K562 (cell line): ENCODE results near the gene TLX2. TPM values are rescaled to one million over a fixed set of nuclear protein-coding genes. Genes with fewer than 3 reads are reported as not detected.
A peak's percentile ranks its signal among the peaks of the same experiment; 100 is the strongest.

Experiments
- ATF7 ChIP-seq: fragments of 450-650 bp; IDR thresholded peaks from 2 replicates; pipeline ENCODE4 v1.7.1; 2014; ENCODE audit warnings: mild to moderate bottlenecking, moderate library complexity
- CTCF ChIP-seq, 3 experiments: IDR thresholded peaks in 2 of 3; conservative IDR thresholded peaks in 1 of 3; 2 replicates each; pipeline ENCODE4 v1.5.1; 2011 to 2012; ENCODE audit warnings: low read length in 3 of 3, mild to moderate bottlenecking in 3 of 3, control low read depth in 2 of 3, improper control_type of control experiment in 1 of 3, inconsistent platforms in 1 of 3, low read depth in 1 of 3, mixed read lengths in 1 of 3, moderate library complexity in 1 of 3; ENCODE audit not compliant: insufficient read depth in 2 of 3
- FOXP4 ChIP-seq: sonication (generic); formaldehyde crosslinking; IDR thresholded peaks from 2 replicates; pipeline ENCODE4 v1.8.0; 2022; ENCODE audit warnings: mild to moderate bottlenecking, missing genetic modification reagents, borderline replicate concordance
- KHSRP ChIP-seq: fragments of 450-650 bp; IDR thresholded peaks from 2 replicates; pipeline ENCODE4 v1.6.1; 2017
- KLF1 ChIP-seq: fragments of 450-650 bp; IDR thresholded peaks from 2 replicates; pipeline ENCODE4 v1.6.1; 2016; ENCODE audit warnings: missing genetic modification characterization, missing compliant biosample characterization
- MAX ChIP-seq: sonication (generic); formaldehyde crosslinking; IDR thresholded peaks from 2 replicates; pipeline ENCODE4 v1.9.0; 2022; ENCODE audit warnings: mild to moderate bottlenecking, missing genetic modification reagents
- NONO ChIP-seq, 2 experiments: fragments of 200-400 bp in 1 of 2; fragments of 450-650 bp in 1 of 2; formaldehyde crosslinking in 1 of 2; IDR thresholded peaks; 2 replicates each; pipeline ENCODE4 v1.6.1; 2017; ENCODE audit warnings: low read depth in 2 of 2, mild to moderate bottlenecking in 2 of 2, moderate library complexity in 2 of 2, low read length in 1 of 2
- NR2F6 ChIP-seq: fragments of 450-650 bp; formaldehyde crosslinking; IDR thresholded peaks from 2 replicates; pipeline ENCODE4 v1.4.0; 2020; ENCODE audit warnings: mild to moderate bottlenecking
- RAD21 ChIP-seq, 2 experiments: fragments of 250-450 bp in 1 of 2; fragments of 450-650 bp in 1 of 2; sonication (Bioruptor Pico) in 1 of 2; formaldehyde crosslinking in 1 of 2; IDR thresholded peaks in 1 of 2; conservative IDR thresholded peaks in 1 of 2; 2 replicates each; pipeline versions ENCODE4 v1.4.0 to v1.8.0; 2020 to 2022; ENCODE audit warnings: mild to moderate bottlenecking in 2 of 2, moderate library complexity in 1 of 2
- RBM15 ChIP-seq: fragments of 200-400 bp; formaldehyde crosslinking; IDR thresholded peaks from 2 replicates; pipeline ENCODE4 v1.6.1; 2018; ENCODE audit warnings: mild to moderate bottlenecking, low read length, moderate library complexity; ENCODE audit not compliant: insufficient read depth
- SIX5 ChIP-seq, 2 experiments: IDR thresholded peaks; 2 replicates each; pipeline ENCODE4 v1.6.1; 2011; ENCODE audit warnings: low read length in 2 of 2, borderline replicate concordance in 1 of 2, low read depth in 1 of 2, mild to moderate bottlenecking in 1 of 2, moderate library complexity in 1 of 2; ENCODE audit not compliant: insufficient read depth in 1 of 2
- SMAD2 ChIP-seq: fragments of 150-350 bp; IDR thresholded peaks from 2 replicates; pipeline ENCODE4 v1.6.1; 2014; ENCODE audit warnings: low read depth, mild to moderate bottlenecking, low read length
- SMC3 ChIP-seq: conservative IDR thresholded peaks from 2 replicates; pipeline ENCODE4 v1.6.1; 2011; ENCODE audit warnings: low read depth, low read length, improper control_type of control experiment; ENCODE audit not compliant: insufficient read depth
- TCF7L2 ChIP-seq: fragments of 150-350 bp; IDR thresholded peaks from 2 replicates; pipeline ENCODE4 v1.6.1; 2016; ENCODE audit warnings: low read depth, mild to moderate bottlenecking, low read length, moderate library complexity
- TFAM ChIP-seq: fragments of 250-450 bp; sonication (Bioruptor Pico); conservative IDR thresholded peaks from 2 replicates; pipeline ENCODE4 v1.5.0; 2021; ENCODE audit warnings: mild to moderate bottlenecking, moderate library complexity
- ZNF324 ChIP-seq: fragments of 250-450 bp; sonication (Bioruptor Pico); IDR thresholded peaks from 2 replicates; pipeline ENCODE4 v1.4.0; 2020; ENCODE audit warnings: mild to moderate bottlenecking
- ZNF347 ChIP-seq: fragments of 450-650 bp; formaldehyde crosslinking; IDR thresholded peaks from 2 replicates; pipeline ENCODE4 v1.4.0; 2020; ENCODE audit warnings: low read depth, mild to moderate bottlenecking, moderate library complexity
- polyA plus RNA-seq, 8 experiments: library from polyadenylated mRNA; depleted of rRNA in 4 of 8; stranded (reverse) in 5 of 8; unstranded in 3 of 8; fragments of >200 nt; fragmentation: Nextera tagmentation in 2 of 8; fragmentation: Illumina TruSeq in 1 of 8; extraction: Ambion mirVana in 2 of 8; extraction: Trizol in 1 of 8; gene quantifications; 2 replicates each; pipeline versions ENCODE4 v1.2.1 to v1.2.3, GENCODE V29; 2011 to 2014; ENCODE audit warnings: inconsistent platforms in 1 of 8, missing spikeins in 1 of 8
- total RNA-seq, 7 experiments: library from RNA; depleted of rRNA in 6 of 7; stranded (reverse); fragments of >200 nt in 6 of 7; fragmentation: Illumina TruSeq in 2 of 7; extraction: Trizol in 2 of 7; gene quantifications; 2 replicates each; pipeline versions ENCODE4 v1.2.1 to v1.2.3, GENCODE V29; 2011 to 2021; ENCODE audit warnings: low replicate concordance in 1 of 7
- TF ChIP-seq, protein P1 (sequence below), 2 experiments: fragments of 250-450 bp in 1 of 2; fragments of 450-650 bp in 1 of 2; sonication (Bioruptor Pico) in 1 of 2; IDR thresholded peaks; 2 replicates each; pipeline versions ENCODE4 v1.6.1 to v1.8.0; 2016 to 2021; ENCODE audit warnings: mild to moderate bottlenecking in 2 of 2, moderate library complexity in 2 of 2, missing compliant biosample characterization in 1 of 2, missing genetic modification characterization in 1 of 2

Gene TLX2
- total and polyA plus RNA-seq, 9 of the 15 experiments (the other 6 are each of a cell fraction or from before 2014, with no cell fraction given): not detected

GRCh38 chr2:74474899-74475298 is 39.4 kb upstream of the TLX2 start (continued):
- TF ChIP-seq RAD21 (CRISPR knock-in tag; conservative IDR thresholded peaks at IDR 0.05 in 1 of 2, IDR thresholded peaks at IDR 0.05 in 1 of 2): peak in 1 of 2 experiments; percentile 39; a peak in 2 of 4 replicates
- TF ChIP-seq RBM15: no peak
- TF ChIP-seq KLF1 (tag): no peak
- TF ChIP-seq TCF7L2: no peak
- no peak for TF ChIP-seq MAX (CRISPR knock-in tag)
- TF ChIP-seq CTCF (IDR thresholded peaks at IDR 0.05 in 2 of 3, conservative IDR thresholded peaks at IDR 0.05 in 1 of 3; ENCODE audit: insufficient read depth in 2 of 3, low read depth in 1 of 3, low read length in 3 of 3): peak; percentile 49 to 72 (median 52); a peak in 5 of 6 replicates
- TF ChIP-seq SMC3: 0 out of 2 replicates have a peak, but pooled peaks have one; percentile 9
- TF ChIP-seq ZNF324 (CRISPR knock-in tag): no peak
- no peak for TF ChIP-seq SIX5 (IDR thresholded peaks at IDR 0.05; ENCODE audit: borderline replicate concordance in 1 of 2, insufficient read depth in 1 of 2, low read depth in 1 of 2, low read length in 2 of 2)
- TF ChIP-seq TFAM (CRISPR knock-in tag): no peak
- TF ChIP-seq ATF7: no peak
- TF ChIP-seq FOXP4 (CRISPR knock-in tag): no peak
- TF ChIP-seq NONO (IDR thresholded peaks at IDR 0.05; ENCODE audit: low read depth in 2 of 2, low read length in 1 of 2): no peak
- TF ChIP-seq KHSRP: no peak
- TF ChIP-seq, protein P1, sequence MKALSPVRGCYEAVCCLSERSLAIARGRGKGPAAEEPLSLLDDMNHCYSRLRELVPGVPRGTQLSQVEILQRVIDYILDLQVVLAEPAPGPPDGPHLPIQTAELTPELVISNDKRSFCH (CRISPR knock-in tag; IDR thresholded peaks at IDR 0.05): no peak
- TF ChIP-seq, protein P1 (tag; IDR thresholded peaks at IDR 0.05): no peak
- no peak for TF ChIP-seq ZNF347 (CRISPR knock-in tag)
- TF ChIP-seq SMAD2: no peak
- no peak for TF ChIP-seq NR2F6
- TF ChIP-seq, all 486 proteins: peak for 4
